Ascending aorta (tissue), 2 donors: ENCODE data around the gene SEC61G. TPM values are rescaled to one million over a fixed set of nuclear protein-coding genes. Genes with fewer than 3 reads are reported as not detected.

ENCODE experiments used
- DNase-seq, 2 donors: peaks; one replicate each; pipeline ENCODE4 v3.0.0-alpha.2; 2019; ENCODE audit warnings: low spot score in 2 of 2
- H3K27ac ChIP-seq, 2 donors: fragments of 200-600 bp; sonication (generic); one replicate each; pipeline ENCODE4 v1.5.1; 2016 to 2017; ENCODE audit warnings: mild to moderate bottlenecking in 1 of 2
- H3K27me3 ChIP-seq: fragments of 200-600 bp; sonication (generic); one replicate; pipeline ENCODE4 v1.5.1; 2017
- H3K36me3 ChIP-seq, 2 donors: fragments of 200-600 bp; sonication (generic); one replicate each; pipeline ENCODE4 v1.5.1; 2016
- H3K4me1 ChIP-seq, 2 donors: fragments of 200-600 bp; sonication (generic); one replicate each; pipeline ENCODE4 v1.5.1; 2016 to 2017; ENCODE audit warnings: mild to moderate bottlenecking in 1 of 2
- H3K4me3 ChIP-seq, 2 donors: fragments of 200-600 bp; sonication (generic); one replicate each; pipeline ENCODE4 v1.5.1; 2016 to 2017; ENCODE audit warnings: mild to moderate bottlenecking in 1 of 2
- H3K9me3 ChIP-seq, 2 donors: fragments of 200-600 bp; sonication (generic); one replicate each; pipeline ENCODE4 v1.5.1; 2016
- intact Hi-C: fragments of 100-400 bp; cut with DNase I; formaldehyde crosslinking; loops from one replicate; pipeline ENCODE4 v1.15.1; 2023
- total RNA-seq: library from RNA; depleted of rRNA; stranded (reverse); fragments of >200 nt; gene quantifications from one replicate; pipeline ENCODE4 v1.1.0, GENCODE V29; 2016
- TF ChIP-seq, protein P1 (sequence below), 3 experiments: fragments of 200-600 bp in 2 of 3; fragments of 450-650 bp in 1 of 3; sonication (generic) in 2 of 3; IDR thresholded peaks; one replicate each; pipeline ENCODE4 v1.5.1; 2016 to 2019; ENCODE audit warnings: antibody characterized with exemption in 3 of 3, mild to moderate bottlenecking in 1 of 3, moderate library complexity in 1 of 3

SEC61G gene
- total RNA-seq, 1 donor from 2014 or later = 166 TPM

DNA sequence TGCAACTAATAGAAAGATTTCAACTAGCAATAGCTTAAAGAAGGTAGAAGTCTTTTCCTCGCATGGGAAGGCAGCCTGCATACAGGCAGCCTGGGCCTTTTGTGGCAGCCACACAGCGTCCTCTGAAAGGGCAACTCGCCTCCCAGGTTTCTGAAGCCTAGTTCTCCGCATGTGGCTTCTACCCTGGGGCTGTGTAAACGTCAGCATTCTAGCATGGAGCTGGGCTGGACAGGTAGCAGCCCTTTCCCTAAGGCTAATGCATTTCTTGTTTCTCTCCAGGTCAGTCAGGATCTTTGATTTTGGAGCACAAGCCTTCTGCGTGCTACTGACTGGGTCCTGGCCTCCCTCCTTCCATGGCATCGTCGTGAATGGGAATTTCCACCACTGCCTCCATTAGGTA lies 23.8 kb upstream of the SEC61G start:
- H3K4me1 ChIP-seq = no peaks in the 10 kb centered on the region
- DNase-seq = no peak
- H3K27ac ChIP-seq = no peak overlapping the region
- no peak overlapping the region for H3K4me3 ChIP-seq
- TF ChIP-seq, protein P1, sequence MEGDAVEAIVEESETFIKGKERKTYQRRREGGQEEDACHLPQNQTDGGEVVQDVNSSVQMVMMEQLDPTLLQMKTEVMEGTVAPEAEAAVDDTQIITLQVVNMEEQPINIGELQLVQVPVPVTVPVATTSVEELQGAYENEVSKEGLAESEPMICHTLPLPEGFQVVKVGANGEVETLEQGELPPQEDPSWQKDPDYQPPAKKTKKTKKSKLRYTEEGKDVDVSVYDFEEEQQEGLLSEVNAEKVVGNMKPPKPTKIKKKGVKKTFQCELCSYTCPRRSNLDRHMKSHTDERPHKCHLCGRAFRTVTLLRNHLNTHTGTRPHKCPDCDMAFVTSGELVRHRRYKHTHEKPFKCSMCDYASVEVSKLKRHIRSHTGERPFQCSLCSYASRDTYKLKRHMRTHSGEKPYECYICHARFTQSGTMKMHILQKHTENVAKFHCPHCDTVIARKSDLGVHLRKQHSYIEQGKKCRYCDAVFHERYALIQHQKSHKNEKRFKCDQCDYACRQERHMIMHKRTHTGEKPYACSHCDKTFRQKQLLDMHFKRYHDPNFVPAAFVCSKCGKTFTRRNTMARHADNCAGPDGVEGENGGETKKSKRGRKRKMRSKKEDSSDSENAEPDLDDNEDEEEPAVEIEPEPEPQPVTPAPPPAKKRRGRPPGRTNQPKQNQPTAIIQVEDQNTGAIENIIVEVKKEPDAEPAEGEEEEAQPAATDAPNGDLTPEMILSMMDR (IDR thresholded peaks at IDR 0.05) = no peak
- H3K27me3 ChIP-seq = no peaks in the 10 kb centered on the region
- intact Hi-C loops = no loop called here
- H3K9me3 ChIP-seq = no peaks in the 10 kb centered on the region
- no peaks in the 10 kb centered on the region for H3K36me3 ChIP-seq

DNA sequence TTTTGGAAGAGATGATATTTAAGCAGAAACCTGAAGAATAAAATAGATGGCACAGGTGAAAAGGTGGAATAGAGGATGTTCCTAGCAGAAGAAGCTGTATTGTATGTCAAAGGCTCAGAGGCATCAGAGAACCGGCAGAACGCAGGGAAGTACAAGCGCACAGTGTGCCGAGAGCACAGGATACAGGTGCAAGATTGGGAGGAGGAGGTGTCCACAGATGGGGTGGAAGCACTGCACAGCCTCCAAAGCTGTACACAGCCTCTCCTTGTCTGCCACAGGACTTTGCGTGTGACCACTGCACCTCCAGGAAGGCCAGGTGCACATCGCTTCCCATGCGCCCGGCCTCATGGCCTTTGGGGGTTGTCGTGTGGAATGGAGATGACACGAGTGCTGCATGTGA lies 23.3 kb upstream of the SEC61G start:
- Histone ChIP-seq H3K4me1 (no peaks in the 10 kb centered on the region), H3K27ac (no peak overlapping the region), H3K9me3 (no peaks in the 10 kb centered on the region), H3K4me3 (no peak overlapping the region), H3K27me3 (no peaks in the 10 kb centered on the region), H3K36me3 (no peaks in the 10 kb centered on the region)
- TF ChIP-seq, protein P1 (IDR thresholded peaks at IDR 0.05) = no peak
- DNase-seq = no peak
- intact Hi-C loops = no loop called here

DNA sequence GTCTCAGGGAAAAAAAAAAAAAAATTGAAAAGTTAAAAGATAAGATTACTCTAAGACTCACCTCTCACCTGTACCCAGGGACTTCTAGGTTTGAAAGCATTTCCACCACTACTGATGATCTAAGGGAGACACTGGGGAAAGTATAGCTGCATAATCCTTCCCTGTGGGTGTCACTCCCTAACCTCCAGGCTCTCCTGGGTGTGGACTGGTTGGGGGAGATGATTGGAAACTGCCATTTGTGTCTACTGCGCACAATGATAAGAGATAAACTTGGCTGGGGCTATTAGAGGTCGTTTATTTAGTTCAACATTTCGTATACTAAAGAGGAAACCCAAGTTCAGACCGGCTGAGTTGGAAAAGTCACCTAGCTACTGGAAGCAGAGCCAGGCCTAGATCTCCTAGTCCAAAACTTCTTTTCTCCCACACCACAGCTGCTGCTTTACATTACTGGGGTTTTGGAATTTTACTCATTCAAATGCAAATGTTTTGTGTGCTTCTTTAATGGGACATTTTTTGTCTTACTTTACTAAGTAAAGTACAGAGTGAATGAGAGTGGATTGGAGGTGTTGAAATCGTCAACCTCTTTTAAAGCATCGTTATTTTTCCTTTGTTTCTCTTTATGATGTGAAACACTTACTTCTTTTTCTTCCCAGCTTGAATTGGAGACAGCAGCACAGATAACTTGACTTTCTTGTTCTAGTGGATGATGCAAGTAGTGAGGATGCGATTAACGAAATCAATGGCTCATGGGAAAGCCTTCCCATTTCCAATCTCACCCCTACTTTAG lies 22.3 kb upstream of the SEC61G start:
- H3K27ac ChIP-seq = no peak overlapping the region
- intact Hi-C loops = no loop called here
- DNase-seq = no peak
- TF ChIP-seq, protein P1 (IDR thresholded peaks at IDR 0.05) = no peak
- no peaks in the 10 kb centered on the region for H3K27me3 ChIP-seq
- H3K9me3 ChIP-seq = no peaks in the 10 kb centered on the region
- no peaks in the 10 kb centered on the region for H3K4me1 ChIP-seq
- H3K4me3 ChIP-seq = no peak overlapping the region
- no peaks in the 10 kb centered on the region for H3K36me3 ChIP-seq

DNA sequence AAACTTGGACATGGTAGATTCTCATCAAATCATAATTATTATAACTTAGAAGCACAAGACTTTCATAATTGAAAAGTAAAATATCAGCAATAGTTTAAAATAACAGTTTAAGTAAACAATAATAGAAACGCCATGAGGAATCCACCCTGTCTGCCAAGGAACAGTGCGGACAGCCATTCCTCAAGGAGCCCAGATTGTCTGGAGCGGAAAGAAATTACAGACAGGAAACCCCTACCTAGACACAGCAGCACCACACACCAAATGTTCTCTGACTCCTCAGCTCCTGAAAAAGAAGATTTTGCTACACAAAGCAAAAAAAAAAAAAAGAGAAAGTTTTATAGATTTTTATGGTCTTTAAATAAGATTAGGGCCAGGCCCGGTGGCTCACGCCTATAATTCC lies 21.5 kb upstream of the SEC61G start:
- no peak overlapping the region for H3K4me3 ChIP-seq
- no peaks in the 10 kb centered on the region for H3K27me3 ChIP-seq
- TF ChIP-seq, protein P1 (IDR thresholded peaks at IDR 0.05) = no peak
- no peaks in the 10 kb centered on the region for H3K4me1 ChIP-seq
- no peaks in the 10 kb centered on the region for H3K9me3 ChIP-seq
- no peaks in the 10 kb centered on the region for H3K36me3 ChIP-seq
- DNase-seq = no peak
- intact Hi-C loops = no loop called here
- H3K27ac ChIP-seq = no peak overlapping the region

DNA sequence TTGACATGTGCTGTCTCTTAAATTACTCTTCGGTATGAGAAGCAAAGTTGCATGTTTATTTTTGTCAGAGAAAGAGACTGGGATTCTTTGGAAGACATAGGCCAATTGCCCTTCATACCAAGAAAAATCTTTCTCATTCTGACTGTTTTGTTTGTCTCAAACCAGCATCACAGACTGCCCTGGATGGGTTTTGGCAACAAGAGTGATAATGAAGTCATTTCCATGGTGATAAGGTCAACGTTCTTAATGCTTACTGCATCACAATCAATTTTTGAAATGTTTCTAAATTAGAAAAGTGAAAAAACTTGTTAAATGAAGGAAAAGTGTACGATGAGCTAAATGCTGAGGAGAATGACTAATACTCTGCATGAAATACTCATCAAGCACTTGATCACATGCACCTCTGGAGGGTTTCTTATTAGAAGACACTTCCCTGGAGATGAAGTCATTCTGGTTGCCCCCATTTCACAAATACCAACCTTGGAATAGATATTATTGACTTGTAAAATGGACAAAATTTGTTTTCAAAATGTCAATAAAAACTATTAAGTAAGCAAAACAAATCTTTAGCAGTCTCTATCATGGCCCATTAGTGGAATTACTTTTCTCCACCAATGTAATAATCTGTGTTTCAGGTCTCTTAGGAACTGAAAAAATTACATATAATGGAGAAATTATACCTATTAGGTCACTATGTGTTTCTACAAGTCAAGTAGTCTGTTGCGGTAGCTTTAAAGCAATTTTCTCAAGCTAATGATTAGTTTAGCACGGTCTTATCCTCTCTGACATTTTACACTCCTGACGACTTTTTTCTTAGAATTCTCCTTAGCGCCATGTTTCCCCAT lies 19.9 kb upstream of the SEC61G start:
- Histone ChIP-seq H3K4me3 (no peak overlapping the region), H3K36me3 (no peaks in the 10 kb centered on the region), H3K4me1 (peaks cover 0 to under 1% of the 10 kb centered on the region in 2 donors), H3K27ac (no peak overlapping the region), H3K9me3 (no peaks in the 10 kb centered on the region), H3K27me3 (no peaks in the 10 kb centered on the region)
- intact Hi-C loops = no loop called here
- TF ChIP-seq, protein P1 (IDR thresholded peaks at IDR 0.05) = no peak
- DNase-seq = no peak
